GM12891 (cell line): ENCODE results near the gene NUBP2.

Experiments
- POLR2A ChIP-seq: IDR thresholded peaks from 2 replicates; pipeline ENCODE4 v1.6.1; 2011; ENCODE audit warnings: low read depth, low read length, control low read depth
- POLR2AphosphoS5 ChIP-seq: IDR thresholded peaks from 2 replicates; pipeline ENCODE4 v1.6.1; 2011; ENCODE audit warnings: low read depth, low read length, control low read depth
- POU2F2 ChIP-seq: IDR thresholded peaks from 2 replicates; pipeline ENCODE4 v1.6.1; 2011; ENCODE audit warnings: low read depth, mild to moderate bottlenecking, control low read depth, low read length, moderate library complexity
- SPI1 ChIP-seq: IDR thresholded peaks from 2 replicates; pipeline ENCODE4 v1.6.1; 2011; ENCODE audit warnings: low read depth, low read length, control low read depth
- TAF1 ChIP-seq: IDR thresholded peaks from 2 replicates; pipeline ENCODE4 v1.6.1; 2011; ENCODE audit warnings: low read depth, low read length, control low read depth

DNA sequence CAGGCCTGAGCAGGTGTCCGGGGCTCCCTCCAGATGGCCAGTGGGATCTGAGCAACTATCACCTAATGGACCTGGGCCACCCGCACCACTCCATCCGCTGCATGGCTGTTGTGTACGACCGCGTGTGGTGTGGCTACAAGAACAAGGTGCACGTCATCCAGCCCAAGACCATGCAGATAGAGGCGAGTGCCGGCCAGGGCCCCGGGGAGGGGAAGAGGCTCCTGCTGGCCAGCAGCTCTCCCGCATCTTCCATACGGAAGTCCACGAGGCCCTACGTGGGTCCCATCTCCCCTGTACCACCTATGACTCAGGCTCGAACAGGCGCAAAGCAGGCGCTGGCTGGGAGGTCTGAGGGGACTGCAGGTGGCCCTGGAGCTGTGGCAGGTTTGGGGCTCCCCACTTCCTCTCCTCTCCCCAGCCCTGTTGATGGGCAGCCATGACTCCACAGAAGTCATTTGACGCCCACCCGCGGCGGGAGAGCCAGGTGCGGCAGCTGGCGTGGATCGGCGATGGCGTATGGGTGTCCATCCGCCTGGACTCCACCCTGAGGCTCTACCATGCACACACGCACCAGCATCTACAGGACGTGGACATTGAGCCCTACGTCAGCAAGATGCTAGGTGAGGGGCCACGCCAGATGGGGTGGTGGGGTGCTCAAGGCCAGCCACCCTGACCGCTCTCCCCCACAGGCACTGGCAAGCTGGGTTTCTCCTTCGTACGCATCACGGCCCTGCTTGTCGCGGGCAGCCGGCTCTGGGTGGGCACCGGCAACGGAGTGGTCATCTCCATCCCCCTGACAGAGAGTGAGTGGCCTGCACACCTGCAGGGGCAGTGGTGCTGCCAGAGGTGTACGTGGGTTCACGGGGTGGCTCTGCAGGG is 15.4 kb upstream of the NUBP2 start:
- no peak for TF ChIP-seq TAF1
- TF ChIP-seq POLR2AphosphoS5 = no peak
- no peak for TF ChIP-seq POLR2A
- no peak for TF ChIP-seq POU2F2
- no peak for TF ChIP-seq SPI1
